Measurements from ENCODE around the gene A1CF. TPM values are rescaled to one million over a fixed set of nuclear protein-coding genes. Genes with fewer than 3 reads are reported as not detected.

The A1CF gene
- total and polyA plus RNA-seq, 10 of the 15 experiments (the other 5 are each of a cell fraction or from before 2014, with no cell fraction given), result 0.10 TPM; not detected in 9

GRCh38 chr10:50855015-50855414 lies 30.4 kb downstream of the A1CF start:
- ATAC-seq (no peak), DNase-seq (ENCODE audit: low read depth, low spot score) (no peak), FAIRE-seq (no peak)
- ChIA-PET RAD21 (ENCODE audit: unreplicated experiment) (no interaction called here), SMC1A (ENCODE audit: uncharacterized antibody, unreplicated experiment) (no interaction called here), POLR2A (no interaction called here), CTCF (interaction anchor here (0.5 kb wide), 1 partner anchor 631 kb away, joined by 3 read pairs; no protein-coding TSS in a partner anchor)
- BruUV-seq (replicated peaks), result no TSS peak
- Histone ChIP-seq H3K36me3 (ENCODE audit: control insufficient read depth in 2 of 2, insufficient read depth in 2 of 2, low read length in 1 of 2) (no peaks in the 10 kb centered on the region), H4K20me1 (ENCODE audit: control insufficient read depth, insufficient read depth) (no peaks in the 10 kb centered on the region), H3K4me1 (ENCODE audit: control insufficient read depth, insufficient read depth, low read length) (no peaks in the 10 kb centered on the region), H2AFZ (ENCODE audit: control insufficient read depth, low read depth, low read length) (no peak overlapping the region), H3K27ac (ENCODE audit: control insufficient read depth, insufficient read depth) (no peak overlapping the region), H3K9ac (ENCODE audit: control insufficient read depth, insufficient read depth, low read length) (no peak overlapping the region), H3K79me2 (ENCODE audit: control insufficient read depth, insufficient read depth, low read length) (no peaks in the 10 kb centered on the region), H3K4me2 (ENCODE audit: control insufficient read depth, insufficient read depth) (no peak overlapping the region), H3K4me3 (no peak overlapping the region), H3K27me3 (replicated peaks in 1 of 2; ENCODE audit: control insufficient read depth in 2 of 2, insufficient read depth in 2 of 2, low read length in 1 of 2) (no peaks in the 10 kb centered on the region; a peak in 1 of 4 replicates), H3K9me3 (replicated peaks; ENCODE audit: control insufficient read depth, insufficient read depth, low read length) (no peaks in the 10 kb centered on the region)
- in situ Hi-C loops (cut with MboI), result no loop called here
- 0% methylated on average over 2 of the region's 2 CpGs for WGBS (ENCODE audit: insufficient coverage, insufficient replicate concordance, low lambda C conversion rate, missing lambda C conversion rate)
- TF ChIP-seq MXI1 (IDR thresholded peaks at IDR 0.05; ENCODE audit: low read depth, low read length), result no peak
- TF ChIP-seq, protein P1, sequence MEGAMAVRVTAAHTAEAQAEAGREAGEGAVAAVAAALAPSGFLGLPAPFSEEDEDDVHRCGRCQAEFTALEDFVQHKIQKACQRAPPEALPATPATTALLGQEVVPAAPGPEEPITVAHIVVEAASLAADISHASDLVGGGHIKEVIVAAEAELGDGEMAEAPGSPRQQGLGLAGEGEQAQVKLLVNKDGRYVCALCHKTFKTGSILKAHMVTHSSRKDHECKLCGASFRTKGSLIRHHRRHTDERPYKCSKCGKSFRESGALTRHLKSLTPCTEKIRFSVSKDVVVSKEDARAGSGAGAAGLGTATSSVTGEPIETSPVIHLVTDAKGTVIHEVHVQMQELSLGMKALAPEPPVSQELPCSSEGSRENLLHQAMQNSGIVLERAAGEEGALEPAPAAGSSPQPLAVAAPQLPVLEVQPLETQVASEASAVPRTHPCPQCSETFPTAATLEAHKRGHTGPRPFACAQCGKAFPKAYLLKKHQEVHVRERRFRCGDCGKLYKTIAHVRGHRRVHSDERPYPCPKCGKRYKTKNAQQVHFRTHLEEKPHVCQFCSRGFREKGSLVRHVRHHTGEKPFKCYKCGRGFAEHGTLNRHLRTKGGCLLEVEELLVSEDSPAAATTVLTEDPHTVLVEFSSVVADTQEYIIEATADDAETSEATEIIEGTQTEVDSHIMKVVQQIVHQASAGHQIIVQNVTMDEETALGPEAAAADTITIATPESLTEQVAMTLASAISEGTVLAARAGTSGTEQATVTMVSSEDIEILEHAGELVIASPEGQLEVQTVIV (IDR thresholded peaks at IDR 0.05; ENCODE audit: borderline replicate concordance, partially characterized antibody), result no peak
- TF ChIP-seq CEBPB (IDR thresholded peaks at IDR 0.05; ENCODE audit: borderline replicate concordance in 1 of 2, low read depth in 2 of 2, low read length in 2 of 2), result no peak
- intact Hi-C loops (cut with micrococcal nuclease; ENCODE audit: unreplicated experiment), result no loop called here

GRCh38 chr10:50853557-50853956 lies 31.9 kb downstream of the A1CF start:
- Histone ChIP-seq H3K79me2 (ENCODE audit: control insufficient read depth, insufficient read depth, low read length) (no peaks in the 10 kb centered on the region), H3K27me3 (replicated peaks in 1 of 2; ENCODE audit: control insufficient read depth in 2 of 2, insufficient read depth in 2 of 2, low read length in 1 of 2) (no peaks in the 10 kb centered on the region; a peak in 1 of 4 replicates), H3K4me3 (no peak overlapping the region), H3K36me3 (ENCODE audit: control insufficient read depth in 2 of 2, insufficient read depth in 2 of 2, low read length in 1 of 2) (no peaks in the 10 kb centered on the region), H2AFZ (ENCODE audit: control insufficient read depth, low read depth, low read length) (no peak overlapping the region), H3K4me2 (ENCODE audit: control insufficient read depth, insufficient read depth) (no peak overlapping the region), H3K9ac (ENCODE audit: control insufficient read depth, insufficient read depth, low read length) (no peak overlapping the region), H4K20me1 (ENCODE audit: control insufficient read depth, insufficient read depth) (no peaks in the 10 kb centered on the region), H3K27ac (ENCODE audit: control insufficient read depth, insufficient read depth) (no peak overlapping the region), H3K4me1 (ENCODE audit: control insufficient read depth, insufficient read depth, low read length) (no peaks in the 10 kb centered on the region), H3K9me3 (replicated peaks; ENCODE audit: control insufficient read depth, insufficient read depth, low read length) (no peaks in the 10 kb centered on the region)
- ChIA-PET SMC1A (ENCODE audit: uncharacterized antibody, unreplicated experiment) (no interaction called here), CTCF (no interaction called here), RAD21 (ENCODE audit: unreplicated experiment) (no interaction called here), POLR2A (no interaction called here)
- BruUV-seq (replicated peaks), result no TSS peak
- 0% methylated on average over 3 of the region's 3 CpGs for WGBS (ENCODE audit: insufficient coverage, insufficient replicate concordance, low lambda C conversion rate, missing lambda C conversion rate)
- in situ Hi-C loops (cut with MboI) (no loop called here), intact Hi-C loops (cut with micrococcal nuclease; ENCODE audit: unreplicated experiment) (no loop called here)
- FAIRE-seq (no peak), ATAC-seq (no peak), DNase-seq (ENCODE audit: low read depth, low spot score) (no peak)
- no peak for TF ChIP-seq STAT1 (conservative IDR thresholded peaks at IDR 0.05)
- TF ChIP-seq KDM1A (IDR thresholded peaks at IDR 0.05; ENCODE audit: borderline replicate concordance), result no peak
- TF ChIP-seq WRNIP1 (IDR thresholded peaks at IDR 0.05; ENCODE audit: borderline replicate concordance, low read depth, low read length), result no peak
- no peak for TF ChIP-seq E2F8 (IDR thresholded peaks at IDR 0.05; ENCODE audit: low read depth, partially characterized antibody)
- no peak for TF ChIP-seq SP1 (IDR thresholded peaks at IDR 0.05; ENCODE audit: low read depth, low read length)
- TF ChIP-seq IRF4 (IDR thresholded peaks at IDR 0.05; ENCODE audit: low read depth, low read length), result no peak
- TF ChIP-seq MTA2 (IDR thresholded peaks at IDR 0.05; ENCODE audit: low read depth), result no peak
- TF ChIP-seq MYC (IDR thresholded peaks at IDR 0.05; ENCODE audit: insufficient read depth, insufficient read length, insufficient replicate concordance, low read length, severe bottlenecking), result no peak

Measured in GM12878 (cell line).